GM12878 (cell line): ENCODE results near the gene KIZ.

Experiments used
- BRCA1 ChIP-seq: IDR thresholded peaks from 2 replicates; pipeline ENCODE4 v1.6.1; 2011; ENCODE audit warnings: low read depth, low read length, improper control_type of control experiment
- CTCF ChIP-seq, 3 experiments: IDR thresholded peaks in 2 of 3; conservative IDR thresholded peaks in 1 of 3; 2 replicates each; pipeline ENCODE4 v1.5.1; 2011; ENCODE audit warnings: low read depth in 3 of 3, low read length in 3 of 3, mild to moderate bottlenecking in 3 of 3, control low read depth in 2 of 3, moderate library complexity in 2 of 3, inconsistent platforms in 1 of 3, mixed read lengths in 1 of 3; ENCODE audit not compliant: control insufficient read depth in 2 of 3, insufficient read depth in 1 of 3; ENCODE audit errors: extremely low read depth in 1 of 3
- FOS ChIP-seq: IDR thresholded peaks from 3 replicates; pipeline ENCODE4 v1.6.1; 2011; ENCODE audit warnings: borderline replicate concordance; ENCODE audit not compliant: insufficient read length; ENCODE audit errors: extremely low read depth
- JUND ChIP-seq: IDR thresholded peaks from 2 replicates; pipeline ENCODE4 v1.6.1; 2012; ENCODE audit warnings: low read depth, mild to moderate bottlenecking, low read length, improper control_type of control experiment, moderate library complexity
- NFIC ChIP-seq: IDR thresholded peaks from 2 replicates; pipeline ENCODE4 v1.6.1; 2012; ENCODE audit warnings: low read depth, mild to moderate bottlenecking, inconsistent platforms, low read length, moderate library complexity
- POLR2A ChIP-seq: IDR thresholded peaks from 2 replicates; pipeline ENCODE4 v1.6.1; 2011; ENCODE audit warnings: low read depth, mild to moderate bottlenecking, low read length
- RBBP5 ChIP-seq: fragments of 200-600 bp; sonication (generic); conservative IDR thresholded peaks from 2 replicates; pipeline ENCODE4 v1.6.1; 2016
- YBX1 ChIP-seq: fragments of 450-650 bp; IDR thresholded peaks from 2 replicates; pipeline ENCODE4 v1.6.1; 2016; ENCODE audit warnings: antibody characterized with exemption

DNA sequence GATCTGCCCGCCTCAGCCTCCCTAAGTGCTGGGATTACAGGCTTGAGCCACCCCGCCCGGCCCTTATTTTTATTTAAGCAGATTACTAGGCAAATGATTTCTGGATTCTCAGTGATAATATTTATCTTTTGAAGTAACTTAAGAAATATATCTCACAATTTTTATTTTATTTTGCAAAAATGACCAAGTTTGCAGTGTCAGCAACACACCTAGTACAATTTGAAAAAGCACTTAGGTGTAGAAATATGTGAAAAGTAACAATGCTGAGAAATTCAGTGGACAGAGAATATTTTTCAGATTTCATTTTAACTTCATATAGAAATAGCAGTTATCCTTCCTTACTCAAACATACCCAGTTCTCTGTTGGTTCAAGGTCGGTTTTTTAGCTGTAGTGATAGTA, 98.3 kb downstream of the KIZ start:
- no peak for TF ChIP-seq BRCA1
- TF ChIP-seq CTCF (IDR thresholded peaks at IDR 0.05 in 2 of 3, conservative IDR thresholded peaks at IDR 0.05 in 1 of 3; ENCODE audit: control insufficient read depth in 2 of 3, extremely low read depth in 1 of 3, insufficient read depth in 1 of 3, low read depth in 3 of 3, low read length in 3 of 3), result no peak
- no peak for TF ChIP-seq JUND
- no peak for TF ChIP-seq YBX1
- TF ChIP-seq RBBP5, result no peak
- TF ChIP-seq POLR2A, result no peak
- TF ChIP-seq NFIC, result no peak
- TF ChIP-seq FOS, result no peak
